ENCODE measurements around the gene ANKFY1. TPM values are rescaled to one million over a fixed set of nuclear protein-coding genes. Genes with fewer than 3 reads are reported as not detected.

Gene ANKFY1
- total and polyA plus RNA-seq, 9 of the 15 experiments (the other 6 are each of a cell fraction or from before 2014, with no cell fraction given), result 4.3 to 25.6 (median 12.2) TPM

DNA sequence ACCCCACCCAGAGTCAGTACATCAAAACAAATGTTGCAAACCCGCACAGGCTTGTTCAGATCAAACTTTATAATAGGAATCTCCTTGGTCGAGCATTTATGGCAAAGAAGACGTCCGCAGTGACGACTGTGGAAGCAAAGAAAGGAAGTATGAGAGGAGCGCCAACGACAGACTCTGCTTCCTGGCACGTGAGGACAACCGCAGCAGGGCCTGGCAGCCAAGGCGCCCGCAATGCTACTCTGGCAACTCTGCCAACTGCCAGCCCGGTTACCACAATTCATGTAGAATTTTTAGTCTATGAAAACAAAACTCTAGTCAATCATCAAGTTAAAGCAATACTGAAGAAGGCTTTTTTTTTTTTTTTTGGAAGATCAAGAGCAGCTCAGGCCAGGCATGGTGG is 96.0 kb downstream of the ANKFY1 start:
- Histone ChIP-seq H3K36me3 (ENCODE audit: control insufficient read depth, insufficient read depth, low read length) (peaks cover 57% of the 10 kb centered on the region; the same call in 2 of the 3 replicates), H3K4me3 (no peak overlapping the region), H2AFZ (ENCODE audit: low read depth, low read length) (no peak overlapping the region), H3K79me2 (ENCODE audit: control insufficient read depth, insufficient read depth, low read length) (no peaks in the 10 kb centered on the region), H3K9me1 (ENCODE audit: control insufficient read depth, insufficient read depth, low read length) (no peaks in the 10 kb centered on the region), H4K20me1 (replicated peaks; ENCODE audit: control insufficient read depth, insufficient read depth, low read length) (no peaks in the 10 kb centered on the region), H3K27ac (ENCODE audit: extremely low read depth, low read depth, low read length) (no peak overlapping the region), H3K4me1 (replicated peaks in 1 of 2; ENCODE audit: control insufficient read depth in 2 of 2, insufficient read depth in 2 of 2, low read length in 2 of 2) (peaks cover 0 to 10% of the 10 kb centered on the region in 2 experiments; a peak in 3 of 5 replicates), H3K9me3 (replicated peaks; ENCODE audit: control insufficient read depth, insufficient read depth, low read depth, low read length) (no peaks in the 10 kb centered on the region), H3K4me2 (ENCODE audit: insufficient read depth, low read length) (no peak overlapping the region), H3K27me3 (ENCODE audit: control insufficient read depth in 2 of 2, insufficient read depth in 2 of 2, low read length in 2 of 2) (no peaks in the 10 kb centered on the region), H3K9ac (ENCODE audit: insufficient read depth in 1 of 2, low read depth in 2 of 2, low read length in 2 of 2) (no peak overlapping the region)
- TF ChIP-seq NFATC3 (IDR thresholded peaks at IDR 0.05), result no peak
- no peak for TF ChIP-seq MCM3 (IDR thresholded peaks at IDR 0.05)
- intact Hi-C loops (cut with micrococcal nuclease) (no loop called here), in situ Hi-C loops (cut with MboI) (no loop called here)
- ChIA-PET CTCF (ENCODE audit: low intra/inter-chr PET ratio) (no interaction called here), POLR2A (interaction anchor here (1.2 to 1.5 kb wide), 2 partner anchors 8 to 25 kb away, joined by 3 to 4 read pairs; partner anchors contain the start of genes CYB5D2 and ZZEF1)
- no peak for FAIRE-seq
- no peak for DNase-seq (ENCODE audit: extremely low read depth in 1 of 4, low spot score in 3 of 4)
- WGBS (ENCODE audit: insufficient coverage, low coverage, missing lambda C conversion rate), result 94% methylated on average over 5 of the region's 12 CpGs
- no TSS peak for BruUV-seq (replicated peaks)
- no peak for ATAC-seq

DNA sequence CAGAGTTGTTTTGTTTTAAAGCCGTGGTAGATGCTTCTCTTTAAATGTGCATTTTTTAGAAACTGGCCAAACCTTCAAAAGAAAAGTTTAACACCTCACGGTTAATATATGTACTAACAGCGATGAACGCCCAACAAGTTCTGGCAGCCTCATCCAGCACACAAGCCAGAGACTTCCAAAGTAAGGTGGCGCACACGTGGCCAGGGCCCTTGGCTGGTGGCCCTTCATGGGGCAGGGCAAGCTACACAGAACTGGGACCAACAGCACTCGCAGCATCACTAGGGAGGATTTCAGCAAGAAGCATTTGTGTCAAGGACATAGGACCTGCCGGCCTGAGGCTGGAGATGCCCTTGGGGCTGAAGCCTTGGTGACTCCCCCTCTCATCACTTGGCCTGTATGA is 97.4 kb downstream of the ANKFY1 start:
- ATAC-seq (no peak), DNase-seq (ENCODE audit: extremely low read depth in 1 of 4, low spot score in 3 of 4) (no peak), FAIRE-seq (no peak)
- no peaks in the 10 kb centered on the region for H4K20me1 ChIP-seq (replicated peaks; ENCODE audit: control insufficient read depth, insufficient read depth, low read length)
- no peak for TF ChIP-seq PRMT5 (CRISPR knock-in tag; IDR thresholded peaks at IDR 0.05)
- no peak for TF ChIP-seq KDM5B (IDR thresholded peaks at IDR 0.05; ENCODE audit: insufficient replicate concordance, low read depth, low read length)
- no peak for TF ChIP-seq XRCC3 (IDR thresholded peaks at IDR 0.05)
- TF ChIP-seq SIN3B (IDR thresholded peaks at IDR 0.05; ENCODE audit: low read depth), result no peak
- no peak for TF ChIP-seq RNF2 (IDR thresholded peaks at IDR 0.05)
- TF ChIP-seq FOXK2 (conservative IDR thresholded peaks at IDR 0.05 in 1 of 2, IDR thresholded peaks at IDR 0.05 in 1 of 2; ENCODE audit: low read depth in 2 of 2), result no peak
- no peak for TF ChIP-seq MTA1 (IDR thresholded peaks at IDR 0.05; ENCODE audit: borderline replicate concordance)
- no peaks in the 10 kb centered on the region for H3K79me2 ChIP-seq (ENCODE audit: control insufficient read depth, insufficient read depth, low read length)
- H3K9ac ChIP-seq (ENCODE audit: insufficient read depth in 1 of 2, low read depth in 2 of 2, low read length in 2 of 2), result no peak overlapping the region
- H3K4me2 ChIP-seq (ENCODE audit: insufficient read depth, low read length), result no peak overlapping the region
- H2AFZ ChIP-seq (ENCODE audit: low read depth, low read length), result no peak overlapping the region
- H3K9me1 ChIP-seq (ENCODE audit: control insufficient read depth, insufficient read depth, low read length), result no peaks in the 10 kb centered on the region
- H3K4me1 ChIP-seq (replicated peaks in 1 of 2; ENCODE audit: control insufficient read depth in 2 of 2, insufficient read depth in 2 of 2, low read length in 2 of 2), result peaks cover 11 to 21% of the 10 kb centered on the region in 2 experiments; a peak in 4 of 5 replicates
- BruUV-seq (replicated peaks), result no TSS peak
- 93% methylated on average over 8 of the region's 8 CpGs for WGBS (ENCODE audit: insufficient coverage, low coverage, missing lambda C conversion rate)
- CTCF ChIA-PET (ENCODE audit: low intra/inter-chr PET ratio), result no interaction called here
- POLR2A ChIA-PET, result interaction anchor here (0.7 to 1.6 kb wide), 4 partner anchors 8 to 954 kb away, joined by 3 to 4 read pairs (median 4); partner anchors contain the start of genes CYB5D2 and ZZEF1
- no peak overlapping the region for H3K27ac ChIP-seq (ENCODE audit: extremely low read depth, low read depth, low read length)
- H3K27me3 ChIP-seq (ENCODE audit: control insufficient read depth in 2 of 2, insufficient read depth in 2 of 2, low read length in 2 of 2), result no peaks in the 10 kb centered on the region
- no peaks in the 10 kb centered on the region for H3K9me3 ChIP-seq (replicated peaks; ENCODE audit: control insufficient read depth, insufficient read depth, low read depth, low read length)
- H3K36me3 ChIP-seq (ENCODE audit: control insufficient read depth, insufficient read depth, low read length), result peaks cover 44% of the 10 kb centered on the region; the same call in 1 of the 3 replicates
- H3K4me3 ChIP-seq, result no peak overlapping the region
- intact Hi-C loops (cut with micrococcal nuclease) (no loop called here), in situ Hi-C loops (cut with MboI) (no loop called here)

Measured in K562 (cell line).